Neutrophil (primary cell): Measurements from ENCODE around the gene TMCC2.
"Not testable (repeated sequence)": the region's sequence is repeated elsewhere in the genome, so short reads cannot be mapped to it uniquely, and the experiment has no call there.

Source experiments
- H3K27ac ChIP-seq: fragments of 200-600 bp; sonication (generic); 2 replicates; pipeline ENCODE4 v1.5.1; 2016; ENCODE audit warnings: mild to moderate bottlenecking, moderate library complexity
- H3K27me3 ChIP-seq: fragments of 200-600 bp; sonication (generic); 2 replicates; pipeline ENCODE4 v1.6.0; 2016; ENCODE audit warnings: mild to moderate bottlenecking
- H3K36me3 ChIP-seq: fragments of 200-600 bp; sonication (generic); 2 replicates; pipeline ENCODE4 v1.5.1; 2017
- H3K4me1 ChIP-seq, 2 experiments: fragments of 200-600 bp in 1 of 2; sonication (generic) in 1 of 2; 1 replicate in 1 of 2; 2 replicates in 1 of 2; pipeline versions ENCODE4 v1.5.1 to v1.6.1; 2013 to 2016; ENCODE audit warnings: low read depth in 1 of 2, low read length in 1 of 2, mild to moderate bottlenecking in 1 of 2, moderate library complexity in 1 of 2; ENCODE audit not compliant: control insufficient read depth in 1 of 2, insufficient read depth in 1 of 2
- H3K4me3 ChIP-seq, 2 experiments: fragments of 200-600 bp in 1 of 2; sonication (generic) in 1 of 2; 1 replicate in 1 of 2; 2 replicates in 1 of 2; pipeline ENCODE4 v1.5.1; 2013 to 2016; ENCODE audit warnings: low read depth in 1 of 2, low read length in 1 of 2, mild to moderate bottlenecking in 1 of 2, moderate library complexity in 1 of 2
- H3K9me3 ChIP-seq: fragments of 200-600 bp; sonication (generic); 2 replicates; pipeline ENCODE4 v1.5.1; 2016
- TF ChIP-seq, protein P1 (sequence below): fragments of 200-600 bp; sonication (generic); IDR thresholded peaks from 2 replicates; pipeline ENCODE4 v1.5.1; 2016; ENCODE audit warnings: antibody characterized with exemption

TMCC2 gene

DNA sequence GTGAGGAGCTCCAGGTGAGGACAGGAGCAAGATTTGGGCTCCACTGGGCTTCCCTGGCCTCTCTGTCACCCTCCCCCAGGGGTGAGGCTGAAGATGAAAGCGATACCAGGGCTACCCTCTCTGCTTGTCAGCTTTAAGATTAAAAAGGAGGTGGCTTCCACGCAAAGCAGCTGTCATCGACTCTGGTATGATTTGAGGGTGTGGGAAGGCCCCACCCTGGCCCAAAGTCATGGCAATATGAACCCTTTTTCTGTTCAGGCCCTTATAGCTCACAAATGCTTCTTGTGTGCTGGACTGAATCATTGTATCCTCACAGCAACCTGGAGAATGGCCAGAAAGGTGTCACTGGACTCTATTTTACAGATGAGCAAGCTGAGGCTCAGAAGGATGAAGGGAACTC lies 52.2 kb downstream of the TMCC2 start:
- Histone ChIP-seq H3K4me1 (peaks cover 16% of the 10 kb centered on the region in 2 experiments), H3K27me3 (no peaks in the 10 kb centered on the region), H3K4me3 (no peak overlapping the region), H3K36me3 (no peaks in the 10 kb centered on the region), H3K9me3 (no peaks in the 10 kb centered on the region), H3K27ac (no peak overlapping the region)
- TF ChIP-seq, protein P1, sequence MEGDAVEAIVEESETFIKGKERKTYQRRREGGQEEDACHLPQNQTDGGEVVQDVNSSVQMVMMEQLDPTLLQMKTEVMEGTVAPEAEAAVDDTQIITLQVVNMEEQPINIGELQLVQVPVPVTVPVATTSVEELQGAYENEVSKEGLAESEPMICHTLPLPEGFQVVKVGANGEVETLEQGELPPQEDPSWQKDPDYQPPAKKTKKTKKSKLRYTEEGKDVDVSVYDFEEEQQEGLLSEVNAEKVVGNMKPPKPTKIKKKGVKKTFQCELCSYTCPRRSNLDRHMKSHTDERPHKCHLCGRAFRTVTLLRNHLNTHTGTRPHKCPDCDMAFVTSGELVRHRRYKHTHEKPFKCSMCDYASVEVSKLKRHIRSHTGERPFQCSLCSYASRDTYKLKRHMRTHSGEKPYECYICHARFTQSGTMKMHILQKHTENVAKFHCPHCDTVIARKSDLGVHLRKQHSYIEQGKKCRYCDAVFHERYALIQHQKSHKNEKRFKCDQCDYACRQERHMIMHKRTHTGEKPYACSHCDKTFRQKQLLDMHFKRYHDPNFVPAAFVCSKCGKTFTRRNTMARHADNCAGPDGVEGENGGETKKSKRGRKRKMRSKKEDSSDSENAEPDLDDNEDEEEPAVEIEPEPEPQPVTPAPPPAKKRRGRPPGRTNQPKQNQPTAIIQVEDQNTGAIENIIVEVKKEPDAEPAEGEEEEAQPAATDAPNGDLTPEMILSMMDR: no peak

DNA sequence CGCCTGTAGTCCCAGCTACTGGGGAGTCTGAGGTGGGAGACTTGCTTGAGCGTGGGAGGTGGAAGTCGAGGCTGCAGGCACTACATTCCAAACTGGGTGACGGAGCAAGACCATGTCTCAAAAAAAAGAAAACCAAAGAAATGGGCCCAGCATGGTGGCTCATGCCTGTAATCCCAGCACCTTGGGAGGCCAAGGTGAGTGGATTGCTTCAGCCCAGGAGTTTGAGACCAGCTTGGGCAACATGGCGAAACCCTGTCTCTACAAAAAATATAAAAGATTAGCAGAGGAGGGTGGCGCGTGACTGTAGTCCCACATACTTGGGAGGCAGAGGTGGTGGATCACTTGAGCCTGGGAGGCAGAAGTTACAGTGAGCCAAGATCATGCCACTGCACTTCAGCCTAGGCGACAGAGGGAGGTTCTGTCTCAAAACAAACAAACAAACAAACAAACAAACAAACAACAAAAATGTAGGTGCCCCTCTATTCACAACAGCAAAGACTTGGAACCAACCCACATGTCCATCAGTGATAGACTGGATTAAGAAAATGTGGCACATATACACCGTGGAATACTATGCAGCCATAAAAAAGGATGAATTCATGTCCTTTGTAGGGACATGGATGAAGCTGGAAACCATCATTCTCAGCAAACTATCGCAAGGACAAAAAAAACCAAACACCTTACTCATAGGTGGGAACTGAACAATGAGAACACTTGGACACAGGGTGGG lies 53.1 kb downstream of the TMCC2 start:
- not testable (repeated sequence) for H3K4me3 ChIP-seq, H3K36me3 ChIP-seq, H3K27me3 ChIP-seq, H3K9me3 ChIP-seq, H3K27ac ChIP-seq
- H3K4me1 ChIP-seq: peaks cover 24 to 25% of the 10 kb centered on the region in 2 experiments

DNA sequence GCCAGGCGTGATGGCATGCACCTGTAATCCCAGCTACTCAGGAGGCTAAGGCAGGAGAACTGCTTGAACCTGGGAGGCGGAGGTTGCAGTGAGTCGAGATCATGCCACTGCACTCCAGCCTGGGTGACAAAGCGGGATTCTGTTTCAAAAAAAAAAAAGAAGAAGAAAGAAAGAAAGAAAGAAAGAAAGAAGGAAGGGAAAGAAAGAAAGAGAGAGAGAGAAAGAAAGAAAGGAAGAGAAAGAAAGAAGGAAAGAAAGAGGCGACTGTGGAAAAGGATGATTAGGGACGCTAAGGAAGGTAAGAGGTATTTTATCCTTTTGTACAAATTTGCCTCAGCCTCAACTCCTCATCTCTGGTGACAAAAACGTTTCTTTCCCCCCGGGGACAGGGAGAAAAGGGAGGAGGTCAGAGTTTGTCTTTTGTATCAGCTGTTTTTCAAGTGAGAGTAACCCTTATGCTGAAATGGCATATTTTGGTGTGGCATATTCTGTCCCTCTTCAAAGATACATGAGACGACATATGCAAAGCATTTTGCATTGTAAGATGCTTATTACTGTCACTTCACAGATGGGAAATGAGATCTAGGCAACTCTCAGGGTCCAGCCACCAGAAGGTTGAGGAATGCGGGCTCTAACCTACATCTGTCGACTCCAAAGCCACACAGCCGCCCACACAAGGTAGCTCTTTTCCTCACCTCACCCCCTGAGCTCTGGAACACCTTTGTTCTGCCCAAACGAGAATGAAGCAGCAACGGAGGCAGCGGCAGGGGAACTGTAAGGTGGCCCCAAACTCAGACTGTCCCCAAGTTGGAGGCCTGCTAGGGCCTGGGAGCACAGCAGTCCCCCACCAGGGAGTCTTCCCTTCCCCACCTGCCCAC lies 55.8 kb downstream of the TMCC2 start:
- H3K4me1 ChIP-seq: peaks cover 50 to 52% of the 10 kb centered on the region in 2 experiments
- no peaks in the 10 kb centered on the region for H3K27me3 ChIP-seq
- TF ChIP-seq, protein P1: no peak
- no peaks in the 10 kb centered on the region for H3K9me3 ChIP-seq
- H3K4me3 ChIP-seq: no peak overlapping the region
- peak overlapping the region; percentile 100 for H3K27ac ChIP-seq
- H3K36me3 ChIP-seq: no peaks in the 10 kb centered on the region

DNA sequence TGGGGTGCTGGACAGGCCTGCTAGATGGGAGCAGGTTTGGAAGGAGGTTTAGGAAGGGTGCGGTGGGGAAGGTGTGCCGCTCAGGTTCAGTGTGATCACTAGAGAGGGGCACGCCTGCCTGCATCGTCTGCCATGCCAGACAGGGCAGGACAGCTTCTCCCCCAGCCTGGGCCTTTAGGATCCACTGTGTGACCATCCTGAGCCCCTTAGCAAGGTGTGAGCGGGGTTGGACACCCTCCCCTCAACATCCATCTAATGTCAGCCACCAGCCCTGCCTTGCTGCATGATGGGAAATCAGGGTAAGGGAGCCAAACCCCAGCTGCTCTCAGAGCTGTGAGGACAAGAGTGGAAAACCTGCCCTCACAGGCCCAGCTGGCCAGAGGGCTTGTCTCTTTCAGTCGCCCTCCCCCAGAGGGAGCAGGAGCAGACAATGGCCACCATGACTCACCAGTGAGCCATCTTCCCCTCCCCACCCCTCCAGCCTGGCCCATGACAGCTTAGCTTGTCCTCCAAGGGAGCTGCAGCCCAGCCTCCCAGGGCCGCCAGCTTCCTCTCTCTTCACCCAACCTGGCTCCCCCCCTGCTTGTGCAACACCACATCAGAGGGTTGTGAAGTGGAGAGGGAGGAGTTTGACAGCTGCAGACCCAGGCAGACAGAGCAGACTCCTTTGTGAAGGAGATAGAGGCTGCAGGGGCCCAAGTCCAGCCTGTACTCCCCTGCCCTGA lies 56.8 kb downstream of the TMCC2 start:
- no peaks in the 10 kb centered on the region for H3K36me3 ChIP-seq
- no peaks in the 10 kb centered on the region for H3K27me3 ChIP-seq
- H3K4me1 ChIP-seq: peaks cover 60 to 62% of the 10 kb centered on the region in 2 experiments
- no peaks in the 10 kb centered on the region for H3K9me3 ChIP-seq
- peak overlapping the region; percentile 56 to 62 for H3K4me3 ChIP-seq
- H3K27ac ChIP-seq: peak overlapping the region; percentile 100
- TF ChIP-seq, protein P1: peak; percentile 60

DNA sequence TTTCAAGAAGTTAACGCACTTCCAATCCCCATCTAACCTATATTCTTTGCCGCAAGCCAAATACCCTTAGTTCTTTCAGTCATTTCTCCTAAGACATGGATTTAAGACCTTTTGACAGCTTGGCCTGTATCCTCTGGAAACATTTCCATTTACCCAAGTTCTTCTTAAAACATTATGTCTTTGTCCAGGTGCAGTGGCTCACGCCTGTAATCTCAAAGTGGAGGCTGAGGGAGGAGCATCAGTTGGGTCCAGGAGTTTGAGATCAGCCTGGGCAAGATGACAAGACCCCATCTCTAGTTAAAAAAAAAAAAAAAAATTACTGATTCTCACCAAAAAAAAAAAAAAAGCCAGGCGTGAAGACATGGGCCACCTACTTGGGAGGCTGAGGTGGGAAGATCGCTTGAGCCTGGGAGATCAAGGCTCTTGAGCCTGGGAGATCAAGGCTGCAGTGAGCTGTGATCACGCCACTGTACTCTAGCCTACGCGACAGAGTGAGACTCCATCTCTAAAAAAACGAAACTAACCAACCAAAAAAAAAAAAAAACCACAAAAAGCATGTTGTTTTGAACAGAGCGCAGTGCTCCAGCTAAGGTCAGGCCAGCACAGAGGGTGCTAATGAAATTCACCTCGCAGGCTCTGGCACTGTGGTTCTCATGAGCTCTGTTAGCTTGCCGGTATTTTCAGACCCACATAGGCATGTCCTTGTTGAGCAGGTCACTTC lies 57.8 kb downstream of the TMCC2 start:
- H3K27ac ChIP-seq: peak overlapping the region; percentile 100
- peaks cover 65 to 66% of the 10 kb centered on the region in 2 experiments for H3K4me1 ChIP-seq
- peak overlapping the region; percentile 56 to 62 for H3K4me3 ChIP-seq

More for the DNA sequence above, 57.8 kb downstream of the TMCC2 start:
- no peaks in the 10 kb centered on the region for H3K9me3 ChIP-seq
- H3K36me3 ChIP-seq: no peaks in the 10 kb centered on the region
- TF ChIP-seq, protein P1: no peak
- no peaks in the 10 kb centered on the region for H3K27me3 ChIP-seq
